Activated CD4-positive, alpha-beta T cell treated with anti-CD3 and anti-CD28 coated beads, Interleukin-2, amount 50 U/mL, for 1 hour (primary cell): Measurements from ENCODE around the gene MUC2.
"Not testable (repeated sequence)": the region's sequence is repeated elsewhere in the genome, so short reads cannot be mapped to it uniquely, and the experiment has no call there.

Experiments used
- DNase-seq: peaks from one replicate; pipeline ENCODE4 v3.0.0-alpha.2; 2020

MUC2 gene

DNA sequence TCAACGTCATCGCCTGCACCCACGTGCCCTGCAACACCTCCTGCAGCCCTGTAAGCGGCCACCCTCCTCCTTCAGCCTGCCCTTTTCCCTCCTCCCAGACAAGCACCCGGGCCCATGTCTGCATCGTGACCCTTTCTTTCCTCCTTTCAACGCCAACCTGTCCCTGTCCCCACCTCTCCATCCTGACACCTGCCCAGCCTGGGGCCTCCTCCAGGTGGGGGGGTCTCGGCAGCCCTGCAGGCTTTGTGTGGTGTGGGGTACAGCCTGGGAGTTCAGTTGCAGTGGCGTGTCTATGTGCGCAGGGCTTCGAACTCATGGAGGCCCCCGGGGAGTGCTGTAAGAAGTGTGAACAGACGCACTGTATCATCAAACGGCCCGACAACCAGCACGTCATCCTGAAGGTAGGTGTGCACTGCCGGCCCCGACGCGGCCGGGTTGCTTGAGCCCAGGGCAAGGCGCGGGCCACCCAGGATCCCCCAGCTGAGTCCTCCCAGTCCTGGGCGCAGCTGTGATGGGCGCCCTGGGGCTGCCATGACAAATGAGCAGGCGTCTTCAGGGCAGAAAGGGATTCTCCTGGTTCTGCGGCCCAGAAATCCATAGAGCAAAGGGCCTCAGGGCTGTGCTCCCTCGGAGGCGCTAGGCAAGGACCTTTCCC lies 33.7 kb downstream of the MUC2 start:
- DNase-seq: no peak

DNA sequence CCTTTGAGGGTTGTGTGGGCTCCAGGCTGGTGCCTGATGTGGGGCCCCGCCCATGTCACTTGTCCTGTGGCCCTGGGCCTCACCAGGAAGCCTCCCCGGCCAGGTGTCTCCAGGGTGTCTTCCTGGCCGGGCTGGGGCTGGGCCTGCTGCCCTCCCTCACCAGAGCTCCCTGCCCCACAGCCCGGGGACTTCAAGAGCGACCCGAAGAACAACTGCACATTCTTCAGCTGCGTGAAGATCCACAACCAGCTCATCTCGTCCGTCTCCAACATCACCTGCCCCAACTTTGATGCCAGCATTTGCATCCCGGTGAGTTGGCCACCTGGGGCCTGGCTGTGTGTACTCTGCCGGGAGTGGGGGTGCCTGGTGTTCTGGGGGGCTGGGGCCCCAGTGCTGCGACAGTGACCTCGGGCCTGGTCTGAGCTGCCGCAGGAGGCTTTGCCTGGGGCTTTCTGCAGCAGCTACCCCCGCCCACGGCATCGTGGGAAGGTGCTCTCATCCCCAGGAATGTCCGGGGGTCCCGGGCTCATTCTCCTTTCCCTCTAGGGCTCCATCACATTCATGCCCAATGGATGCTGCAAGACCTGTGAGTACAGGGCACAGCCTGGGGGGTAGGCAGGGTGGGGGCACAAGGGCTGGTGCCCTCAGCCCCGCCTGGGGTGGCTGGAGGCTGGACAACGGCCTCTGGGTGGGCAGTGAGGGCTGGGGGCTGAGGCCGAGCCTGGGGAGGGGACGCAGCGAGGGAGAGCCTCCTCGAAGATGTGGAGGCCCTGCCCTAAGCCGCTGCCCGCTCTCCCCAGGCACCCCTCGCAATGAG lies 34.6 kb downstream of the MUC2 start:
- no peak for DNase-seq

DNA sequence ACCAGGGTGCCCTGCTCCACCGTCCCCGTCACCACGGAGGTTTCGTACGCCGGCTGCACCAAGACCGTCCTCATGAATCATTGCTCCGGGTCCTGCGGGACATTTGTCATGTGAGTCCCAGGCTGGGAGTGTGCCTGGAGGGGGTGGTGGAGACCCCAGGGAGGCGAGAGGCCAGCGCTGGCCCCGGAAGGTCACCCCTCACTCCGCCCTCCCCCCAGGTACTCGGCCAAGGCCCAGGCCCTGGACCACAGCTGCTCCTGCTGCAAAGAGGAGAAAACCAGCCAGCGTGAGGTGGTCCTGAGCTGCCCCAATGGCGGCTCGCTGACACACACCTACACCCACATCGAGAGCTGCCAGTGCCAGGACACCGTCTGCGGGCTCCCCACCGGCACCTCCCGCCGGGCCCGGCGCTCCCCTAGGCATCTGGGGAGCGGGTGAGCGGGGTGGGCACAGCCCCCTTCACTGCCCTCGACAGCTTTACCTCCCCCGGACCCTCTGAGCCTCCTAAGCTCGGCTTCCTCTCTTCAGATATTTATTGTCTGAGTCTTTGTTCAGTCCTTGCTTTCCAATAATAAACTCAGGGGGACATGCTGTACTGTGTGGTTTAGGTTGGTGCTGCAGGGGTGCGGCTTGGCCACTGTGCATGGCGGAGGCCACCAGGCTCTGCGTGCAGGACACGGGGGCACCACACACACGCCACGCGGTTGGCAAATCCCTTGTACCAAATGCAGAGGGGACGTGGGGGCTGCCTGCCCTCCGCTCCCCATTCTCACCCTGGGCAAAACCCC lies 35.4 kb downstream of the MUC2 start:
- no peak for DNase-seq

DNA sequence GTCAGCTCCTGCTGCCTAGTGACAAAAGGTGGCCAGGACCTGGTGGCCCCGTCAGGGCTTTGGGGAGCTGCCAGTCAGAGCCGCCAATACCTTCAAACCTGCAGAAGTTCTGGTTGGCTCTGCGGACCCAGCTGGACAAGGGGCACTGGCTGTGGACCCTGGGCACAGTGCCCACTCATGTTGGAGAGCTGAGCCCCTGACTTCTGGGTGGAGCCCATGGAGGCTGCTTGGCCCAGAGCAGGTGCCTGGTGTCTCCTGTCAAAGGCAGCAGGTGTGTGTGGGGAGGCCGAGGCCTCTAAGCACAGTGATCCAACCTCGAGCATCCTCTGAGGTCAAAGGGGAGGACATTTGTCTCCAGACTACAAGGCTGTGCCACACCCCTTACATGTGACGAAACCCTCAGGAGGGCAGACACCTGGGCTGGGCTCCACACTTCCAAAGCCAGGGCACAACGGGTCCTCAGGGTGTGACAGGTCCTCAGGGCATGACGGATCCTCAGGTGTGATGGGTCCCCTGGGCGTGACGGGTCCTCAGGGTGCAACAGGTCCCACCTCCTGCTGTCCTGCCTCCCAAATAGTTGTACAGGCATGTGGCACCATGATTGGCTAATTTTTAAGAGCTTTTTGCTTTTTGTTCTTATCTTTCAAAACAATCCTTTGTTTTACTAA lies 37.0 kb downstream of the MUC2 start:
- DNase-seq: no peak

DNA sequence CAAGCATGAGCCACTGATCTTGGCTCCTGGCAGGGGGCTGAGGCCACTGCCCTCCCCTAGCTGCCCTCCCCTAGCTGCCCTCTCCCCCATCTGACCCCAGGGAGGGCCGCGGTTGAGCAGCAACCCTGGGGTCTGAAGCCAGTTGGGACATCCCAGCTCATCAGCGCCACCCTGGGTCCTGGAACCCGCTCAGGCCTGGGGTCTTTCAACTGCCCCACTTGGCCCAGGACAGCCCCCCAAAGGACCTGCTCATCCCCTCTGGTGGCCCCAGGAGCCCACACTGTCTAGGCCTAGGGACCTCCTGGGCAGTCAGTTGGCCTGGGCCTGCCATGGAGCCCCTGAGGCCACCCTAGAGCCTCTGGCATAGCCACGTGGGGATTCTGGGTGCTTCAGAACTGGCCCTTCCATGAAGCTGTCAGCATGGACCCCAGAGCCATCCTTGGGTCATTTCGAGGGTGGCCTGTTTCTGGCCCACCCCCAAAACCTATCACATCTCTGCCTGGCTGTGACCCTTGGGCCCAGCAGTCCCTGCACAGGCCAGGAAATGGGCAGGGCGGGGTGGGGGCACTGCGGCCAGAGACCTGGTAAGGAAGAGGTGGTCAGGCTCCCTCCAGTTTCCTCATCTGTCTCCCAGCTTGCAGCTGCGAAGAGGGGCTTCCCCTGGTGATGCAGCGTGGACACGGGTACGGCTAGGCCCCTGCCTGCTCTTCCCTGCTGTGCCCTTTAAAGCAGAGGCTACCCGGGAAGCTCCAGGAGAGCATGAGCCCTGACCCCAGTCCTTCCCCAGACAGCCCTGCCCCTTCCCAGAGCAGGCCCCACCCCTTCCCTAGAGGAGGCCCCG lies 37.9 kb downstream of the MUC2 start:
- no peak for DNase-seq

DNA sequence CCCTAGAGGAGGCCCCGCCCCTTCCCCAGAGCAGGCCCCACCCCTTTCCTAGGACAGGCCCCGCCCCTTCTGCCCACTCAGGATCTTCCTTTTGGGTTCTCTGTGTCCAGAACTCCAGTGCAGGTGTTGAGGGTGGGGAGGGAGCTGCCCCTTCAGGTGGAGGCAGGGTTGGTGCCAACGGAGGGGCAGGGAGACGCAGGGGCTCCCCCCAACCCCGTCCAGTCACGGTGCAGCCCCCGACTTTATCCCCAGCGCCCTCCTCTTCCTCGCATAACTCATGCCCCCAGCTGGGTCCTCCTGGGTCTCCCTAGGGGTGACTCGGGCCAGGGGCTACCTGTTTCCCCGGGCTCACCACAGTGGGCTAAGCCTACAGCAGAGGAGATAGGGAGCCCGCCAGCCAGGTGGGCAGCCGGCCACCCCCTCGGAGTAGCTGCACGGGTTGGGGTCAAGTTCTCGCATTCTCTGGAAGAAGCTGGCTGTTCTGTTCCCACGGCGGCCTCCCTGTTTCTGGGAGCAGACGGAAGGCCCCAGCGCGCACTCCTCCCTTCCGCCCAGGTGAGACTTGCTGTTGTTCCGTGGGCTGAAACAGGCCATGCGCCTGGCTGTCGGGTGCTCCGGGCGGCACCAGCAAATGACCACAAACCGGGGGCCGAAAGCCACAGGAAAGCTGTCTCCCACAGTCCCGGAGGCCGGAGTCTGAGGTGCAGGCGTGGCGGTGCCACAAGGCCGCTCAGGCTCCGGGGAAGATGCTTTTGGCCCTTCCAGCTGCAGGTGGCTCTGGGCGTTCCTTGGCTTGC lies 38.9 kb downstream of the MUC2 start:
- DNase-seq: no peak

DNA sequence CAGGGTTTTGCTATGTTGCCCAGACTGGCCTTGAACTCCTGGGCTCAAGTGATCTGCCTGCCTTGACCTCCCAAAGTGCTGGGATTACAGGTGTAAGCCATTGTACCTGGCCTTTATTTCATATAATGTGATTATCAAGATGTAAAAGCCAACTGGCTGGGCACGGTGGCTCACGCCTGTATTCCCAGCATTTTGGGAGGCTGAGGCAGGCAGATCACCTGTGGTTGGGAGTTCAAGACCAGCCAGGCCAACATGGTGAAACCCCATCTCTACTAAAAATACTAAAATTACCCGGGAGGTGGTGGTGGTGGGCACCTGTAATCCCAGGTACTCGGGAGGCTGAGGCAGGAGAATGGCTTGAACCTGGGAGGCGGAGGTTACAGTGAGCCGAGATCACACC lies 40.6 kb downstream of the MUC2 start:
- not testable (repeated sequence) for DNase-seq

DNA sequence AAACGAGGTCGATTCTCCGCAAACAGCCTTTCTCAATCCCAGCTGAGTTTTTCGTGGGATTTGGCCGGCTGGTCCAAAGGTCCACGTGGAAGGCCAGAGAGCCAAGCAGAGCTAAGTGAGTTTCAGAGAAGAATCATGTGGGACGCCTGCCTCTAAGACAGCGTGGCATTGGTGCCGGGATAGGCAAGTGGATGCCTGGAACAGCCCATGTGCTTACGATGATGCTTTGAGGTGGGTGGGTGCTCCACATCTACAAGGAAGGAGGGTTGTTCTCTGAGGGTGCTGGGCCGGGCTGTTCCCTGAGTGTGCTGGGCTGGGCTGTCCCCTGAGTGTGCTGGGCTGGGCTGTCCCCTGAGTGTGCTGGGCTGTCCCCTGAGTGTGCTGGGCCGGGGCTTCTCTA lies 41.4 kb downstream of the MUC2 start:
- no peak for DNase-seq

DNA sequence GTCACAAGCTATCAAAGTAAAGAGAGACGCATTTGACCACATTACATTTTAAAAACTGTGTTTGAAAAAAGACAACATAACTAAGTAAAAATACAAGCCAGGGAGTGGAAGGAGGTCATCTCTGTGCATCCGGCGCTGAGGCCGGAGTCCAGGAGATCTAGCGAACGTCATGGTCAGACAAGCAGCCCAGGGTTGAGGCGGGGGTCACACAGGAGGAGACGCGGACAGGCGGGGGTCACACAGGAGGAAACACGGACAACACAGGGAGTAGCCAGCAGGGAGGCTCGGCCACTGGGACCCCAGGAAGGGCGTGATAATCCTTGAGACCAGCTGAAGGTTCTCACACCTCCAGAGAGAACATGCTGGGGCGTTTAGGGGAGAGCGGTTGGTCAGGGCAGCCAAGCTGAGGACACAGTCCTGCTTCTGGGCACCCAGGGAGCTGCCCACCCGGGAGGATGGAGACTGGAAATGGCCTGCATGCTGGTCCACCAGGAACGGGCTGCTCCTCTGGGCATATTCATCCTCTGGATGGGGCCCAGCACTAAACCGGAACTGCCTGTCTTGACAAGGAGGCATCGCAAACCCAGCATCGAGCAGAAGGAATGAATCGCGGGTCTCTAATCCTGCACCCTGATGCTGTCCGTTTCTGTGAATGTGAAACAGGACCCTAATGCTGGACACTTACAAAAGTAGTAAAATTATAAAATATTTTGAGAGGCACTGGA lies 42.2 kb downstream of the MUC2 start:
- DNase-seq: no peak

DNA sequence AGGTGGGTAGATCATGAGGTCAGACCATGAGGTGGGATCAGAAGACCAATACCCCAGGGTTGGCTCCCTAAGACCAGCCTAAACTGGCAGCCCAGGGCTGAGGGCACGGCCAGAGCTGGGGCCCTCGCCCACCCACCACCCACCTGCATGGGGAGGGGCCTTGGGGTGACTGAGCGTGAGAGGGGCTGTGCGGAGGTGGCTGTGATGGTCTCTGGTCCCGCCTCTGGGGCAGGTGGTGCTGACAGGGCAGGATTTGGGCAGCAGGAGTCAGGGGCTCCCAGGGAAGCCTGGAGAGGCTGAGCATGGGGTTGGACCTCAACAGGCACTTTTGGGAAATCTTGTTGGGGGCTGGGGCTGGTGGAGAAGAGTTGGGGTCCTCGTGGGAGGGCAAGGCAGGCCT lies 43.3 kb downstream of the MUC2 start:
- no peak for DNase-seq

DNA sequence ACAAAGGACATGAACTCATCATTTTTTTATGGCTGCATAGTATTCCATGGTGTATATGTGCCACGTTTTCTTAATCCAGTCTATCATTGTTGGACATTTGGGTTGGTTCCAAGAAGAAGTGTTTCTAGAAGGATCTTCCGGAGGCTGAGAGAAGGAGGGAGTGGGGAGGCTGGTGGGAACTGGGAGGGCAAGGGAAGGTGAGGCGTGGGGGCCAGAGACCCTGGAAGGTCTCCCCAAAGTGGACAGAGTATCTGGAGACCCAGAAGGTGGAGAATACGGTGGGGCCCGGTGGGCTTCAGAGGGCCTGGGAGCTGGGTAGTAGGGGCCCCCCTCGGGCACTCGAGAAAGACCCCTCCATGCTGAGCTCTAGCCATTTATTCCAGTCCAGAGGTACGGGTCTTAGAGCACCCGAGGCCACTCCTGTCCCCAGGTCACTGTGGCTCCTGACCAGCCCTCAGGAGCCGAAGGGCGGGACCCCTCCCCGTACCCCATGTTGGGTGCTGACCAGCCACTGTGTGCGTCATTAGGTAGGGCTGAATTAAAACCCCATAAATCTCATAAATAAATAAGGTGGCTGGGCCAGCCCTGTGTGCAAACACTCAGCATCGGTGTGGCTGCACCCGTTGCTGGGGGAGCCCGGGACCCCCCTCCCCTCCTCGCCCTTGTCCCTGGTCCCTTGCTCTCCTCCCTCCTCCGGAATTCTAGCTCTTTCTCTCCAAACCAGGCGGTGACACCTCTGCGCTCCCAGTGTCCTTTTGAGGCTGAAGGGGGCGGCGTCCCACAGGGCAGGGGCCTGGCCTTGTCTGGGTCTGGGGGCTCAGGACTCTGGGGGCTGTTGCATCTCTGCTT lies 44.3 kb downstream of the MUC2 start:
- DNase-seq: no peak

DNA sequence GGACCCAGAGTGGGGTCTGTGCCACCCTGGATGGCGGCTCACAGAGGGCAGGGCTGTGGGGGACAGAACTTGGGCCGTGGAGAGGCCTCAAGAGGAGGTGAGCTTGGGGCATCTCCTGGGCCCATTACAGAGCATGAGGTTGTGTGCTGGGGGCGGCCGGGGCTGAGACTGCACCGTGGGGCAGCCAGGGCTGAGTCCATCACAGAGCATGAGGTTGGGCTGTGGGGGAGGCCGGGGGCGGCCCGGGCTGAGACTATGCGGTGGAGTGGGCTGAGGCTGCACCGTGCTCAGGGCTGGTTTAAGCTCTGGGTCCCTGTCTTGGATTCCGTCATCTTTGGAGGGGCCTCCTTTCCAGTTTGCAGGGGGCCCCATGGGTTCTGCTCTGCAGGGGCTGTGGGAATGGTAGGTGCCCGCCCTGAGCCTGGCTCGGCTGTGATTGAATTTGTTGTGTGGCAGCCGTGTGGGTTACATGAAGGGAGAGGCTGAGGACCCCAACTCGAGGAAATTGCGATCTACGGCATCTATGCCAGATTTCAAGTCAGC lies 45.0 kb downstream of the MUC2 start:
- no peak for DNase-seq

DNA sequence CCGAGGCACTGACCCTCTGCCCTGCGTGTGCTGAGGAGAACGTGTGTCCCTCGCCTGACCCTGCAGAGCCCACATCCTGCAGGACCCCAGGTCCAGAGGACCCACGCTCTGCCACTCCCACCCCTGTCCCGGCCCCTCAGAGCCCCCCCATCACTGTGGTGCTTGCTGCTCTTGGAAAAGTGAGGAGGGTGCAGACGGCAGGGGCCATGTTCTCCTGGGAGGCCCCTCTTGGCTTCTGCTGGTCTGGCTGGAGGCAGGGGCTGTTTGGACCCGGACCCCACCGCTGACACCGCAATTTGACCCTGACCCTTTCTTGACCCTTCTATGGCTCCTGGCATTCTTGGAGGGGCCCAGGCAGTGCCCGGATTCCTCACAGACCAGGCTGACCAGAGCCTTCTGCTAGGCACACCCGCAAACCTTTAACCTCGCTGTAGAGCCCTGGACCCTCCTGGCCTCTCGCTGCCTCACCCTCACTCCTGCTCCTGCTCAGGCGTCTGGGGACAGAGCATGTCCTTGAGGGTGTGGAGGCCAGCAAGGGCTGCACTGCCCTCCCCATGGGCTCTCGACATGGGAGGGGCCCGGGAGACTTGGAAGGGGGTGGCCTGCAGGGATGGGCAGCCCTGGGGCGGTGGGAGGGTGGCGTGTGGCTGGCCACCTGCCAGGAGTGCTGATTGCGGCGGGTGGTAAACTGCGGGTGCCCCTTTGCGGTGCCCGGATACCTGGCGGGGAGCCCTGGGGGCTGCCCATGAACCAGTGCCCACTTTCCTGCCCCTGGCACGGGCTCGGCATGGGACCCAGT lies 46.1 kb downstream of the MUC2 start:
- DNase-seq: no peak

DNA sequence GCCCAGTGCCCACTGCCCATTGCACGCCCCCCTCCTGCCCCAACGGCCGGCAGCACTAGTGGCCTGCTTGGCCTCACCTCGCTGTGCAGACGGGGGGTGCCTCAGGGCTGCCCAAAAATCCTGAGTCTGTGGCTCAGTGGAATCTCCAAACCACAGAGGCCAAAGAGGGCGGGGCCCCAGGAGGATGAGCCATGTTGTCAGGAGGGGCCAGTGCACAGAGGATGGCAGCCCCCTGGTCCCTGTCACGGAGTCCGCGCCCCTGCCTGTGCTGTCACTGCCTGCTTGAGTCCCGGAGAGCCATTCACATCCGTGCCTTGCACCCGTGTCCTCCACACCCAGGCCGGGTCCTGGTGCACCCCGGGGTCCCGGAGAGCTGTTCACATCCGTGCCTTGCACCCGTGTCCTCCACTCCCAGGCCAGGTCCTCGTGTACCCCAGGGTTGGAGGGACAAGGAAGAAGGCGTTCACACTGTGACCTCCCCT lies 46.7 kb downstream of the MUC2 start:
- DNase-seq: no peak

DNA sequence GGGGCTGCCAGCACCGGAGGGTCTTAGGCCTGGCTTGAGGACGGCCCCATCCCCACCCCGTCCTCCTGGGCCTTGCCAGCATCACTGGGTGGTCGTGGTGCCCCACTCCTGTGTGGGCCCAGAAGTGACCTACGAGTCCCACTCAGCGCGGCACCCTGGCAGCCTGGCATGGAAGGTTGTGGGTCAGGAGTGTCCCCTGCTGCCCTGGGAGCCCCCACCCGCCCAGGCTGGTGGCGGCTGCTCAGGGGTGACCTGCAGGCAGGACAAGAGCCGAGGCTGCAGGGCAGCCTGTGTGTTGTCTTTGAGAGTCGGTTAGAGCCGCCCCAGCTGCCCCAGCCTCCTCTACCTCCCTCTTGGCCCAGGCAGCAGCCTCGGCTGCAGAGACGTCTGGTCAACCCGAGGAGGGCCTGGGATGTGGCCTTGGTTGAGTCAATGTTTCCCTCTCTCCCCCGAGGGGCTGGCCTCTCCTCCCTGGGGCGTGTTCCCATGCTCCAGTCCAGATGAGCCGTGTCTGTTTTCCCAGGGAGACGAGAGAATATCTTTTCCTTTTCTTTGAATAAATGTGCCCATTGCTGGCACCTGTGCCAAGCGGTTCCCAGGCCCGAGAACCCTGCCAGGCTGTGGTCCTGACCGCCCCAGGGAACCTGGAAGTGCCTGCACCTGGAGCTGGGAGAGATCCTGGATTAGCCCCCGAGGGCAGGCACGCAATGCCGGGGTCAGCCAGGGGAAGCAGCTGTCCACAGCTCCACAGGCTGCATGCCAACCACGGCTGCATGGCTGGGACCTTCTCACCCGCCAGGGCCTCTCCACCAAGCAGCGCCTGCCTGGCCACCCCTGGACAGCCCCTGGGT lies 47.4 kb downstream of the MUC2 start:
- no peak for DNase-seq

DNA sequence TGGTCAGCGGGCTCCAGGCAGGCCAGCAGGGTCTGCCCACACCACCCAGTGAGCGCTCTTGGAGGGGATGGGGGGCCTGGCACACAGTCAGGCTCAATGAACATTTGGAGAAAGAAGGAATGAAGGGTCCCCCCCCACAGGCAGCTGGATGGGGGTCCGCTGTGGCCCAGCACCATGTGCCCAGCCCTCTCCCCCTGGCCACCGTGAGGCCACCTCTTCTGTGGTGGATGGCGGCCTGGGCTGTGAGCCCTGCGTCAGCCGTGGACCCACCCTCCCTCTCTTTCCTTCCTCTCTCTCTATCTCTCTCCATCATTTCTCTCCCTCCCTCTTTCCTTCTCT lies 48.0 kb downstream of the MUC2 start:
- no peak for DNase-seq

DNA sequence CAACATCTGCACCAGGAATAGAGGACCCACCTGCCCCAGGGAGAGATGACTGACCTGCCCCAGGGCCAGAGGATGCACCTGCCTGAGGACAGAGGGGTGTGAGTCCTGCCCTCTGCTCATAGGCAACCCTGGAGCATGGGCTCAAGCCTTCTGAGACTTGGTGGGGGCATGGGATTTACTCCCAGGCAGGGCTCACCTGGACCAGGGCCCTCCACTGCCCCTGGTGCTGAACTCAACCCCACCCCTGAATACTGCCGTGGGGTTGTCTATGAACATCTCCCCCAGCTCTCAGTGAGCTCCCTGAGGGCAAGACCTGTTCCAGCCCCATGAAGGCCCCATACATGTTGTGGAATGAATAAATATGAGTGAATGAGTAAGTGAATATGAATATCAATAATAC lies 49.3 kb downstream of the MUC2 start:
- DNase-seq: no peak
